ENCODE results near the gene MXD3.
"Not testable (repeated sequence)": the region's sequence is repeated elsewhere in the genome, so short reads cannot be mapped to it uniquely, and the experiment has no call there.

Gene MXD3

DNA sequence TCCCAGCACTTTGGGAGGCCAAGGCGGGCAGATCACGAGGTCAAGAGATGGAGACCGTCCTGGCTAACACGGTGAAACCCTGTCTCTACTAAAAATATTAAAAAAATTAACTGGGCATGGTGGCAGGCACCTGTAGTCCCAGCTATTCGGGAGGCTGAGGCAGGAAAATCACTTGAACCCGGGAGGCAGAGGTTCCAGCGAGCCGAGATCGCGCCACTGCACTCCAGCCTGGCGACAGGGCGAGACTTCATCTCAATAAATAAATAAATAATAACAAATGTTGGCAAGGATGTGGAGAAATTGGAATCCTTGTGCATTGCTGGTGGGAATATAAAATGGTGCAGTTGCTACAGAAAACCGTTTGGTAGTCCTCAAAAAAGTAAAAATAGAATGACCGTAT, 31.3 kb upstream of the MXD3 start:
- not testable (repeated sequence) for DNase-seq

- no peak for DNase-seq
These were observed 27.5 kb upstream of the MXD3 start for GRCh38 chr5:177339107-177339638.

GRCh38 chr5:177338251-177339106, 26.8 kb upstream of the MXD3 start:
- DNase-seq: no peak

DNA sequence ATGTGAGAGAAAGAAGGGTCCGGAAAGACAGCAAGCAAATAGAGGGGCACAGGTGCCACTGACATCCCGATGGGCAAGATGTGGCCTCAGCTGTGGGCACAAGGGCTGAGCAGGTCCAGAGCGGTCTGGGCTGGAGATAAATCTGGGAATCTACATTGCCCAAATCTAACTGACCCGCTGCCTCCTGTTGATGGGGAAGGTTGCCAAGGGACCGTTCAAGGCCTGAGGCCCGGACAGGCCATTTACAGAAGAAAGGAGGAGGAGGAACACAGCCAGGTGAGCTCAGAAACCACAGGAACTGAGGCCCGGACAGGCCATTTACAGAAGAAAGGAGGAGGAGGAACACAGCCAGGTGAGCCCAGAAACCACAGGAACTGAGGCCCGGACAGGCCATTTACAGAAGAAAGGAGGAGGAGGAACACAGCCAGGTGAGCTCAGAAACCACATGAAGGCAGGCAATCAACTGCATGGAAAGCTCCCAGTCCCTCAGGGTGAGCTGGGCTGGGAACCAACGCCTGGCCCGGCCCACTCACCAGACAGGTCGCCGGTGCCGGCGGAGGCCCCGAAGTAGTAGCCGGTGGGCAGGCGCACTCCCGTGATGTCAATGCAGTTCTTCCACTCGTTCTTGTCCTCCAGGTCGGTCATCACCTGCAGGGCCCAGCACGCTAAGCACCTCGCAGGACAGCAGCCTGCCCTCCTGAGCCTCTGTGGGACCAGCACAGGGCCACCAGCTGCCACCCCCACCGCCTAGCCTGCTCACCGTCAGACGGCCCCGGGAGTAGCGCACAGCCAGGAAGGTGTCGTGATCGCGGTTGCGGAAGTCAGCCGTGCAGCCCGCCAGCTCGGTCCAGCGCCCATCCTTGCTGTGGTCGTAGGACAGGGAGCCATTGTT, 25.2 kb upstream of the MXD3 start:
- no peak for DNase-seq

GRCh38 chr5:177336112-177336511, 24.4 kb upstream of the MXD3 start:
- DNase-seq: no peak

DNA sequence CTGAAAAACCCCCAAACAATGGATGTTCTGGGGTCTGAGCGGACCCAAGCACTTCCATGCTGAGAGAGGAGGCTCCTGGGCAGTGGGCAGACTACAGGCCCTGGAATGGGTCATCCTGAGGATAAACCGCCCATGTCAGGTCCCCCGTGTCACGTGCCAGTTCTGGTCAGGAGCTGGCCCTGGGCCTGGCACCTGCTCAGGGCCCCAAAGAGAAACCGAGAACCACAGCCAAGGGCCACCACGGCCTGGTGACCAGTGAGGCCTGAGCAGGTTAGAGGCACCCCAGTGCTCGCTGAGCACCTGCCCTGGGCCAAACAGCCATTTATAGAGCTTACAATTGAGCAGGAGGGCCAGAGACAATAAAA, 24.0 kb upstream of the MXD3 start:
- DNase-seq: no peak

DNA sequence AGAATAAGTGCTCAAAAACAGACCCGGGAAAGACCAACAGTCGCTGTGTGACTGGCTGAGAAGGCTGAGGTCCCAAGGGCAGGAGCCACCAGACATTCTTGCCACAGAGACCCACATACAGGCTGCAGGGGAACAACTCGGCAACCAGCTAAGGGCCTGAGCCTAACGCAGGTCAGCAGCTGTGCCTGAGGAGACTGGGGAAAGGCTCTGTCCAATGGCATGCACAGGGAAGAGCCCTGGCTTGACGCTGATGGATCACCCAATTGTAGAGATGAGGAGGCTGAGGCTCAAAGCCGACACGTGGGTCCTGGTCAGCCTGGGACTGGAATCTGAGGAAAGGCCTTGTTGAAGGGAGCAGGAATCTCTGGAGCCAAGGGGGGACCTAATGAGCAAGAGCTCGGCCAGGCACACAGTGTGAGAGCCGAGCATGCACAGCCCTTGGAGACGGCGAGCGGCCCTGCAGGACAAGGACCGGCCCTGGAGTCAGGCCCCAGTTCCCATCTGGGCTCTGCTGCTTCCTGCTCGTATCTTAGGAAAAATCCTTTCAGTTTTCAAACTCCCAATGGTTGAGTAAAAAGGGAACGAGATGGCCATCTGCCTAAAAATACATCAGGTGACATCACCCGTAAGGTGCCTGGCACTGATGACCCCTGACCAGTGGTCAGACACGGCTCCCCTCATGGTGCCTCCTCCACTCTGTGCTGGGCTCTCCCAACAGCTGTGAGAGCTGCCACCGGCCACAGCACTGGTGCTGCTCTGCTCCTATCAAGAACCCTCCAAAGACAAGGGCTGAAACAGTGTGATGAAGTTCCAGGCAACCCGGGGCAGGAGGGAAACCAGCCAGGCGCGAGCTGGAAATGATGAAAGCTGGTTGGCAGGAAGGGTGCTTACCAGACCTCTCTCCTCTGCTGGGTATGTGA, 23.3 kb upstream of the MXD3 start:
- DNase-seq: no peak

DNA sequence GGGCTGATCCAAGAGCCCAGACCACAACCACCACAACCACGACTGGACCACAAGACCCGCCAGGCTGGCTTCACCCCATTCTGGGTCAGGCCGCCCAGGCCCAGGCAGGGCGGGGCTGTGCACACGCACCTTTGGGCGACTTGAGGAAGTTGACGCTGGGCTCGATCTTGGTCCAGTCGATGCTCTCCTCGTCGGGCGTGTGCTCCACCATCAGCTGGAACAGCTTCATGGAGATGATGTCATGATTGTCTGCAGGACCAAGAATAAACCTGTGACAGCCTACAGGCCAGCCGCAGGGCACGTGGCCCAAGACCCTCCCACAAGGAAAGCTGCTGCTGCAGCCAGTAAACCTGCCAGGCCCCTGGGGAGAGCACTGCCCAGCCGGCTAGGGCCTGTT, 22.5 kb upstream of the MXD3 start:
- no peak for DNase-seq

GRCh38 chr5:177333420-177334154, 21.9 kb upstream of the MXD3 start:
- DNase-seq: no peak

GRCh38 chr5:177332896-177333260, 21.2 kb upstream of the MXD3 start:
- no peak for DNase-seq

DNA sequence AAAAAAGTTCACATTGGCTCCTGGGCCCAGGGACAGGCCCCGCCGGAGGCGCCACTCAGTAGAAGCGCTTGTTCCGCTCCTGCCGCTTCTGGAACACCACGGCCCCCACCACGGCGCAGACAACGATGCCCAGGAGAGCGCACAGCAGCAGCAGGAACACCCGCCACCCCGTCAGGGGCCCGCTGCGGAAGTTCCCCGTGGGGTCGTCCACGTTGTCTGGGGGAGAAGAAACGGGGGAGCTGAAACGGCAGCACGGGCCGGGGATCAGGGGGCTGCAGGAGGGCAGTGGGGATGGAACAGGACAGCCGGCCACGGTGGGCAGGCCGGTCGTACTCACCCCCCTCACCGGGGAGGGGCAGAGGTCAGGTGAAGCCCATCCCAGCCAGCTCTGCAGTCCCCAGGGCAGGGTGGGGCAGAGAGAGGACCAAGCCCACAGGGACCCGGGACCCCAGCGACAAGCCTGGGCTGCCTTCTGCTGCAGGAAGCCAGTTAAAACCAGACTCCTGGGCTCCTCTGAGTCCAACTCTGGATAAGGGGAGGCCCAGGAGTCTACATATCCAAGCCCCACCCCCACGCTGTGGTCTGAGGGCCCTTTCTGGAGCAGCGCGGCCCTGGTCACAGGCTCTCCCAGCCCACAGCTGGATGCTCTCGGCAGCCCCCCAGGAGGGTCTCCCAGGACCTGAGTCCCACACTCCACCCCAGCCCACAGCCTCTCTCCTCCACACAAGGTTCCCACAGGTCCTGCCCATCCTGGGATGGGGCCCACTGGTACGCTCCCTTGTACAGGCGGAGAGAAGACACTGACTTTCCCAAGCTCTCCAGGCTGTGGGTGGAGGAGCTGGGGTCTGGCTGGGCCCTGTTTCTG, 20.6 kb upstream of the MXD3 start:
- DNase-seq: no peak

DNA sequence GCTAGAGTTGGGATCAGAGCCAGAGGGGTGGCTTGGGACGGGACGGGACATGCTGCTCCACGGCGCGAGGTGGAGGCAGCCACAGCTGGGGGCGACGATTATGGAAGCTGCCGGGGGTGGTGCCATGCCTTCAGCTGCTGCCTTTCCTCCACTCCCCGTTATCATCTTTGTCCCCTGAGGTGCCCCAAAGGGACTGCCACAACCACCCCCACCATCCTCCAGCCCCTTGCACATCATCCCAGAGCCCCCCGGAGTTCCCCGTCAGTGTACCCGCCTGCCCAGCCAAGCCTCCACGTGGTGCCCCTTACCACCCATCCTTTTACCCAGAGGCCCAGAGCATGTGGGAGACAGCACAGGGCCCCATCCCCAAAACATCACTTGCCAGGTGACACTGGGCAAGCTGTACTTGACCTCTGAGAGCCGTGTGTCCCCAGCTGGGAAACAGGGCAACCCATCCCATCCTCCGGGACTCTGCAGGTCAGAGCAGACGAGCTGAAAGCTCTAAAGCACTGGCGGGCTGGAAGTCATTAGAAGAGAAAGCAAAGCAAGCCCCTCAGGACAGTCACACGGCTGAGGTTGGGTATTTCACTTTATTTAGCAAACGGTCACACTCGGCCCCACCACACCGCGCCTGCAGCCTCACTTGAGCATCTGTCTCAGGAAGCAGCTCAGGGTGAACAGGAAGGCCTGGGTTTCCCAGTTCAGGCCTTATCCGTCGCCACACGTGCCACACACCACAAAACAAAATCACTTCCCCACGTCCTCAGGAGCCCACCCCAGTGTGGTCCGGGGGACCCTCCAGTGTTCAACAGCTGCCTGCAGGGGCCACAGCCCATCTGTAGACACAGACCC, 19.5 kb upstream of the MXD3 start:
- DNase-seq: no peak

GRCh38 chr5:177329883-177330282, 18.2 kb upstream of the MXD3 start:
- DNase-seq: no peak

GRCh38 chr5:177328545-177329231, 17.0 kb upstream of the MXD3 start:
- no peak for DNase-seq

- no peak for DNase-seq
These were observed 16.1 kb upstream of the MXD3 start for GRCh38 chr5:177327539-177328522.

- DNase-seq: no peak
These were observed 14.2 kb upstream of the MXD3 start for GRCh38 chr5:177325868-177326381.

GRCh38 chr5:177320879-177321278, 9.2 kb upstream of the MXD3 start:
- no peak for DNase-seq
